ENCODE measurements around the gene PACRG. TPM values are rescaled to one million over a fixed set of nuclear protein-coding genes. Genes with fewer than 3 reads are reported as not detected.

Gene PACRG
- total and polyA plus RNA-seq, 2 experiments from 2014 or later, result 0.17 to 0.68 TPM

- Histone ChIP-seq H4K20me1 (replicated peaks; ENCODE audit: insufficient read depth) (no peaks in the 10 kb centered on the region), H3K27ac (ENCODE audit: low read depth) (no peak overlapping the region), H3K9me2 (ENCODE audit: insufficient read depth) (no peaks in the 10 kb centered on the region), H3K4me1 (ENCODE audit: insufficient read depth) (no peaks in the 10 kb centered on the region), H3K79me2 (replicated peaks; ENCODE audit: insufficient read depth) (no peaks in the 10 kb centered on the region), H3K27me3 (ENCODE audit: insufficient read depth) (no peaks in the 10 kb centered on the region), H3F3A (replicated peaks; ENCODE audit: low read depth) (no peaks in the 10 kb centered on the region), H2AFZ (no peak overlapping the region), H3K4me2 (no peak overlapping the region), H3K4me3 (no peak overlapping the region), H3K36me3 (ENCODE audit: insufficient read depth) (no peaks in the 10 kb centered on the region)
- no peak for DNase-seq (ENCODE audit: low spot score)
- no peak overlapping the region for H3K4me3 Mint-ChIP-seq
- TF ChIP-seq REST (IDR thresholded peaks at IDR 0.05; ENCODE audit: unreplicated experiment), result no peak
- TF ChIP-seq, protein P1, sequence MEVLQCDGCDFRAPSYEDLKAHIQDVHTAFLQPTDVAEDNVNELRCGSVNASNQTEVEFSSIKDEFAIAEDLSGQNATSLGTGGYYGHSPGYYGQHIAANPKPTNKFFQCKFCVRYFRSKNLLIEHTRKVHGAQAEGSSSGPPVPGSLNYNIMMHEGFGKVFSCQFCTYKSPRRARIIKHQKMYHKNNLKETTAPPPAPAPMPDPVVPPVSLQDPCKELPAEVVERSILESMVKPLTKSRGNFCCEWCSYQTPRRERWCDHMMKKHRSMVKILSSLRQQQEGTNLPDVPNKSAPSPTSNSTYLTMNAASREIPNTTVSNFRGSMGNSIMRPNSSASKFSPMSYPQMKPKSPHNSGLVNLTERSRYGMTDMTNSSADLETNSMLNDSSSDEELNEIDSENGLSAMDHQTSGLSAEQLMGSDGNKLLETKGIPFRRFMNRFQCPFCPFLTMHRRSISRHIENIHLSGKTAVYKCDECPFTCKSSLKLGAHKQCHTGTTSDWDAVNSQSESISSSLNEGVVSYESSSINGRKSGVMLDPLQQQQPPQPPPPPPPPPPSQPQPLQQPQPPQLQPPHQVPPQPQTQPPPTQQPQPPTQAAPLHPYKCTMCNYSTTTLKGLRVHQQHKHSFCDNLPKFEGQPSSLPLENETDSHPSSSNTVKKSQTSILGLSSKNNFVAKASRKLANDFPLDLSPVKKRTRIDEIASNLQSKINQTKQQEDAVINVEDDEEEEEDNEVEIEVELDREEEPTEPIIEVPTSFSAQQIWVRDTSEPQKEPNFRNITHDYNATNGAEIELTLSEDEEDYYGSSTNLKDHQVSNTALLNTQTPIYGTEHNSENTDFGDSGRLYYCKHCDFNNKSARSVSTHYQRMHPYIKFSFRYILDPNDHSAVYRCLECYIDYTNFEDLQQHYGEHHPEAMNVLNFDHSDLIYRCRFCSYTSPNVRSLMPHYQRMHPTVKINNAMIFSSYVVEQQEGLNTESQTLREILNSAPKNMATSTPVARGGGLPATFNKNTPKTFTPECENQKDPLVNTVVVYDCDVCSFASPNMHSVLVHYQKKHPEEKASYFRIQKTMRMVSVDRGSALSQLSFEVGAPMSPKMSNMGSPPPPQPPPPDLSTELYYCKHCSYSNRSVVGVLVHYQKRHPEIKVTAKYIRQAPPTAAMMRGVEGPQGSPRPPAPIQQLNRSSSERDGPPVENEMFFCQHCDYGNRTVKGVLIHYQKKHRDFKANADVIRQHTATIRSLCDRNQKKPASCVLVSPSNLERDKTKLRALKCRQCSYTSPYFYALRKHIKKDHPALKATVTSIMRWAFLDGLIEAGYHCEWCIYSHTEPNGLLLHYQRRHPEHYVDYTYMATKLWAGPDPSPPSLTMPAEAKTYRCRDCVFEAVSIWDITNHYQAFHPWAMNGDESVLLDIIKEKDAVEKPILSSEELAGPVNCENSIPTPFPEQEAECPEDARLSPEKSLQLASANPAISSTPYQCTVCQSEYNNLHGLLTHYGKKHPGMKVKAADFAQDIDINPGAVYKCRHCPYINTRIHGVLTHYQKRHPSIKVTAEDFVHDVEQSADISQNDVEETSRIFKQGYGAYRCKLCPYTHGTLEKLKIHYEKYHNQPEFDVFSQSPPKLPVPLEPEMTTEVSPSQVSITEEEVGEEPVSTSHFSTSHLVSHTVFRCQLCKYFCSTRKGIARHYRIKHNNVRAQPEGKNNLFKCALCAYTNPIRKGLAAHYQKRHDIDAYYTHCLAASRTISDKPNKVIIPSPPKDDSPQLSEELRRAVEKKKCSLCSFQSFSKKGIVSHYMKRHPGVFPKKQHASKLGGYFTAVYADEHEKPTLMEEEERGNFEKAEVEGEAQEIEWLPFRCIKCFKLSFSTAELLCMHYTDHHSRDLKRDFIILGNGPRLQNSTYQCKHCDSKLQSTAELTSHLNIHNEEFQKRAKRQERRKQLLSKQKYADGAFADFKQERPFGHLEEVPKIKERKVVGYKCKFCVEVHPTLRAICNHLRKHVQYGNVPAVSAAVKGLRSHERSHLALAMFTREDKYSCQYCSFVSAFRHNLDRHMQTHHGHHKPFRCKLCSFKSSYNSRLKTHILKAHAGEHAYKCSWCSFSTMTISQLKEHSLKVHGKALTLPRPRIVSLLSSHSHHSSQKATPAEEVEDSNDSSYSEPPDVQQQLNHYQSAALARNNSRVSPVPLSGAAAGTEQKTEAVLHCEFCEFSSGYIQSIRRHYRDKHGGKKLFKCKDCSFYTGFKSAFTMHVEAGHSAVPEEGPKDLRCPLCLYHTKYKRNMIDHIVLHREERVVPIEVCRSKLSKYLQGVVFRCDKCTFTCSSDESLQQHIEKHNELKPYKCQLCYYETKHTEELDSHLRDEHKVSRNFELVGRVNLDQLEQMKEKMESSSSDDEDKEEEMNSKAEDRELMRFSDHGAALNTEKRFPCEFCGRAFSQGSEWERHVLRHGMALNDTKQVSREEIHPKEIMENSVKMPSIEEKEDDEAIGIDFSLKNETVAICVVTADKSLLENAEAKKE (CRISPR knock-in tag; IDR thresholded peaks at IDR 0.05), result no peak
- no peak for TF ChIP-seq STAT1 (IDR thresholded peaks at IDR 0.05; ENCODE audit: unreplicated experiment)
- TF ChIP-seq, protein P2, sequence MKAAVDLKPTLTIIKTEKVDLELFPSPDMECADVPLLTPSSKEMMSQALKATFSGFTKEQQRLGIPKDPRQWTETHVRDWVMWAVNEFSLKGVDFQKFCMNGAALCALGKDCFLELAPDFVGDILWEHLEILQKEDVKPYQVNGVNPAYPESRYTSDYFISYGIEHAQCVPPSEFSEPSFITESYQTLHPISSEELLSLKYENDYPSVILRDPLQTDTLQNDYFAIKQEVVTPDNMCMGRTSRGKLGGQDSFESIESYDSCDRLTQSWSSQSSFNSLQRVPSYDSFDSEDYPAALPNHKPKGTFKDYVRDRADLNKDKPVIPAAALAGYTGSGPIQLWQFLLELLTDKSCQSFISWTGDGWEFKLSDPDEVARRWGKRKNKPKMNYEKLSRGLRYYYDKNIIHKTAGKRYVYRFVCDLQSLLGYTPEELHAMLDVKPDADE (IDR thresholded peaks at IDR 0.05), result no peak
- TF ChIP-seq EZH2phosphoT487 (IDR thresholded peaks at IDR 0.05; ENCODE audit: unreplicated experiment), result no peak
- no peak for TF ChIP-seq ZNF331 (CRISPR knock-in tag; IDR thresholded peaks at IDR 0.05; ENCODE audit: low read depth)
- no peak for TF ChIP-seq JUNB (IDR thresholded peaks at IDR 0.05; ENCODE audit: unreplicated experiment)
- TF ChIP-seq ZNF114 (CRISPR knock-in tag; IDR thresholded peaks at IDR 0.05), result no peak
- TF ChIP-seq EZH2 (IDR thresholded peaks at IDR 0.05; ENCODE audit: low read depth, unreplicated experiment), result no peak
- no peak for TF ChIP-seq POLR2AphosphoS5 (IDR thresholded peaks at IDR 0.05; ENCODE audit: low read depth)
- no peak for TF ChIP-seq NANOG (IDR thresholded peaks at IDR 0.05; ENCODE audit: borderline replicate concordance)
- ATAC-seq, result no peak
- no peaks in the 10 kb centered on the region for H3K27me3 Mint-ChIP-seq (ENCODE audit: insufficient read depth, low read depth, poor library complexity)
- H3K36me3 Mint-ChIP-seq (ENCODE audit: low read depth), result no peaks in the 10 kb centered on the region
- H3K4me1 Mint-ChIP-seq, result peaks cover 4% of the 10 kb centered on the region; the same call in 1 of the 3 replicates
- H3K27ac Mint-ChIP-seq, result no peak overlapping the region
- no peaks in the 10 kb centered on the region for H3K9me3 Mint-ChIP-seq
Measured at GRCh38 chr6:162680871-162681270, 46.9 kb upstream of the PACRG start.
